Spleen (tissue), 11 donors: ENCODE data around the gene ADRB1. TPM values are rescaled to one million over a fixed set of nuclear protein-coding genes. Genes with fewer than 3 reads are reported as not detected.

ENCODE experiments used
- DNase-seq: peaks from one replicate; pipeline ENCODE4 v3.0.0-alpha.2; 2020
- H3K27ac ChIP-seq, 8 donors: fragments of 200-600 bp; sonication (generic) in 7 of 8; 1 replicate in 4 of 8; 2 replicates in 4 of 8; pipeline versions ENCODE4 v1.5.0 to v1.8.0; 2016 to 2021; ENCODE audit warnings: inconsistent platforms in 4 of 8, mild to moderate bottlenecking in 4 of 8, moderate library complexity in 1 of 8
- H3K27me3 ChIP-seq, 7 donors: fragments of 200-600 bp; sonication (generic) in 6 of 7; replicated peaks in 1 of 7; 1 replicate in 4 of 7; 2 replicates in 3 of 7; pipeline versions ENCODE4 v1.5.0 to v1.8.0; 2016 to 2021; ENCODE audit warnings: inconsistent platforms in 3 of 7, mild to moderate bottlenecking in 1 of 7
- H3K36me3 ChIP-seq, 6 donors: fragments of 200-600 bp; sonication (generic) in 5 of 6; 1 replicate in 4 of 6; 2 replicates in 2 of 6; pipeline versions ENCODE4 v1.5.0 to v1.8.0; 2016 to 2021; ENCODE audit warnings: inconsistent platforms in 2 of 6
- H3K4me1 ChIP-seq, 6 donors: fragments of 200-600 bp; sonication (generic) in 5 of 6; 1 replicate in 3 of 6; 2 replicates in 3 of 6; pipeline versions ENCODE4 v1.5.0 to v1.8.0; 2016 to 2021; ENCODE audit warnings: inconsistent platforms in 3 of 6
- H3K4me3 ChIP-seq, 8 donors: fragments of 200-600 bp; sonication (generic) in 7 of 8; 1 replicate in 4 of 8; 2 replicates in 4 of 8; pipeline versions ENCODE4 v1.5.0 to v1.8.0; 2016 to 2021; ENCODE audit warnings: inconsistent platforms in 4 of 8, mild to moderate bottlenecking in 4 of 8, moderate library complexity in 2 of 8
- H3K9me3 ChIP-seq, 8 donors: fragments of 200-600 bp; sonication (generic) in 7 of 8; 1 replicate in 4 of 8; 2 replicates in 4 of 8; pipeline versions ENCODE4 v1.5.0 to v1.8.0; 2016 to 2021; ENCODE audit warnings: inconsistent platforms in 4 of 8
- CTCF ChIP-seq, 11 experiments: fragments of 200-600 bp in 7 of 11; fragments of 450-650 bp in 4 of 11; sonication (generic) in 4 of 11; IDR thresholded peaks in 8 of 11; conservative IDR thresholded peaks in 3 of 11; 1 replicate in 7 of 11; 2 replicates in 4 of 11; pipeline versions ENCODE4 v1.4.0 to v1.8.0; 2016 to 2021; ENCODE audit warnings: antibody characterized with exemption in 11 of 11, inconsistent platforms in 4 of 11, mild to moderate bottlenecking in 1 of 11
- POLR2A ChIP-seq, 3 donors: fragments of 450-650 bp; IDR thresholded peaks; one replicate each; pipeline ENCODE4 v1.5.1; 2017; ENCODE audit warnings: antibody characterized with exemption in 3 of 3, mild to moderate bottlenecking in 1 of 3
- POLR2AphosphoS5 ChIP-seq, 3 donors: sonication (generic); formaldehyde crosslinking; IDR thresholded peaks; one replicate each; pipeline ENCODE4 v1.5.1; 2017; ENCODE audit warnings: antibody characterized with exemption in 3 of 3
- WGBS, 5 donors: extraction: QIAGEN DNeasy Blood & Tissue Kit in 3 of 5; methylation state at CpG; one replicate each; pipeline versions ENCODE4 v1.1.5 to v1.1.7; 2013 to 2018; 5-methylcytosine and 5-hydroxymethylcytosine counted together
- intact Hi-C: fragments of 100-400 bp; cut with DNase I; formaldehyde crosslinking; loops from one replicate; pipeline ENCODE4 v1.15.0; 2023; ENCODE audit warnings: low total_unique reads
- polyA plus RNA-seq, 3 donors: library from polyadenylated mRNA; stranded (reverse); fragments of 200-250 nt; gene quantifications; one replicate each; pipeline ENCODE4 v1.2.1, GENCODE V29; 2013
- total RNA-seq, 7 donors: library from RNA; depleted of rRNA in 3 of 7; stranded (reverse); fragments of >200 nt in 3 of 7; fragmentation: NEBNext Ultra II Directional in 4 of 7; extraction: Animal tissue kit (Norgen Biotek cat#: 25700) in 4 of 7; gene quantifications; one replicate each; pipeline versions ENCODE4 v1.1.0 to v1.2.1, GENCODE V29; 2016 to 2021
- donor health status: healthy with polysubstance abuse.
- donor health status: DM: no; HTN: no; CAD: no; lungs with moderate emphysema.
- donor health status: DM: no; HTN: no; CAD: no.
- donor health status: Bipolar disorder and iron deficiency.
- donor health status: healthy.
- donor health status: DM: no; HTN: no; CAD: no.
- donor health status: DM: yes; HTN: yes; CAD: no.

Gene ADRB1
- total and polyA plus RNA-seq, 10 donors = 0.47 to 4.8 (median 2.4) TPM

GRCh38 chr10:114083040-114083439 lies 39.4 kb downstream of the ADRB1 start:
- intact Hi-C loops = no loop called here
- TF ChIP-seq POLR2A (IDR thresholded peaks at IDR 0.05) = no peak
- no peak for TF ChIP-seq CTCF (IDR thresholded peaks at IDR 0.05 in 8 of 11, conservative IDR thresholded peaks at IDR 0.05 in 3 of 11)
- TF ChIP-seq POLR2AphosphoS5 (IDR thresholded peaks at IDR 0.05) = no peak

DNA sequence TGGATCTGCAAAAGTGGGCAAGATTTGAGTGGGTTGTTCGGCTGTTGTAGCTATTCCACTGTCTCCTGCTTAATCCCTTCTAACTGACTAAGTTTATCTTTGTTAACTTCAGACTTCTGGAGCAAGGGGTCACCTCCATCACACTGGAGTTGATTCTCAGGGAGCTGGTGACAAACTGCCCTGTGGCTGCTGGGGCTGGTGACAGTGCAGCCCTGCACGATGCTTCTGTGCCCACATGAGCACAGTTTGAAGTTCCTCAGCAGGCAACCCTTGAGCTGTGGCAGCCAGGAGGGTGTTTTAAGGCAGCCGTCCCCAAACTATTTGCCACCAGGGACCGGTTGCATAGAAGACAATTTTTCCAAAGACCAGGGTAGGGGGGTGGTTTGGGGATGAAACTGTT lies 40.5 kb downstream of the ADRB1 start:
- intact Hi-C loops = no loop called here
- no peak overlapping the region for H3K4me3 ChIP-seq
- no peaks in the 10 kb centered on the region for H3K27me3 ChIP-seq
- no peaks in the 10 kb centered on the region for H3K36me3 ChIP-seq
- H3K4me1 ChIP-seq = no peaks in the 10 kb centered on the region
- H3K9me3 ChIP-seq = no peaks in the 10 kb centered on the region
- TF ChIP-seq POLR2A (IDR thresholded peaks at IDR 0.05) = no peak
- TF ChIP-seq CTCF (IDR thresholded peaks at IDR 0.05 in 8 of 11, conservative IDR thresholded peaks at IDR 0.05 in 3 of 11) = no peak
- no peak for TF ChIP-seq POLR2AphosphoS5 (IDR thresholded peaks at IDR 0.05)
- 86 to 97% (median 92%) methylated on average over 4 of the region's 4 CpGs for WGBS, 5 donors
- no peak overlapping the region for H3K27ac ChIP-seq
- no peak for DNase-seq

More at GRCh38 chr10:114083040-114083439, 39.4 kb downstream of the ADRB1 start:
- no peak overlapping the region for H3K27ac ChIP-seq
- no peaks in the 10 kb centered on the region for H3K36me3 ChIP-seq
- no peak overlapping the region for H3K4me3 ChIP-seq
- no peak for DNase-seq
- no peaks in the 10 kb centered on the region for H3K27me3 ChIP-seq
- 79 to 87% (median 82%) methylated on average over 5 of the region's 5 CpGs for WGBS, 5 donors
- no peaks in the 10 kb centered on the region for H3K9me3 ChIP-seq
- H3K4me1 ChIP-seq = peaks cover 0 to 3% (median 0%) of the 10 kb centered on the region in 6 donors

DNA sequence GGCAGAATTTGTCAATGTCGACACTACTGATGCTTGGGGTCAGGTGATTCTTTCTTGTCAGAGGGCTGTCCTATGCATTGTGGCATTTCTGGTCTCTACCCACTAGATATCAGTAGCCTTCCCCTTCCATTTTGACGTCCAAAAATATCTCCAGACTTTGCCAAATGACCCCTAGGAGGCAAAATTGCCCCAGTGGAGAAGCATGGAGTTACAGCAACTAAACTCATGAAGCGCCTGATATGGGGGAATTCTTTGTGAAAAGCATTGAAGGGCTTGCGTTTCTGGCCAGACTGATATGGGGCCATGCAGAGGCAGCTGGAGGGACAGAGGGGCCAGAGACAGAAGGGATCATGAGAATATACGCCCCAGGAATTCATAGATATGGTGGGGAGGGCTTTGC lies 43.6 kb downstream of the ADRB1 start:
- 81 to 89% (median 84%) methylated on average over 5 of the region's 5 CpGs for WGBS, 5 donors
- H3K27me3 ChIP-seq = no peaks in the 10 kb centered on the region
- TF ChIP-seq CTCF (IDR thresholded peaks at IDR 0.05 in 8 of 11, conservative IDR thresholded peaks at IDR 0.05 in 3 of 11) (no peak), POLR2AphosphoS5 (IDR thresholded peaks at IDR 0.05) (no peak)
- DNase-seq = no peak
- no peaks in the 10 kb centered on the region for H3K36me3 ChIP-seq
- H3K4me3 ChIP-seq = no peak overlapping the region
- H3K4me1 ChIP-seq = no peaks in the 10 kb centered on the region
- intact Hi-C loops = no loop called here
- no peak overlapping the region for H3K27ac ChIP-seq
- H3K9me3 ChIP-seq = no peaks in the 10 kb centered on the region

- intact Hi-C loops = no loop called here
- TF ChIP-seq CTCF (IDR thresholded peaks at IDR 0.05 in 8 of 11, conservative IDR thresholded peaks at IDR 0.05 in 3 of 11) (no peak), POLR2AphosphoS5 (IDR thresholded peaks at IDR 0.05) (no peak), POLR2A (IDR thresholded peaks at IDR 0.05) (no peak)
- 81 to 89% (median 86%) methylated on average over 4 of the region's 4 CpGs for WGBS, 5 donors
Measured at GRCh38 chr10:114087655-114088054, 44.0 kb downstream of the ADRB1 start.

More at GRCh38 chr10:114087655-114088054, 44.0 kb downstream of the ADRB1 start:
- no peaks in the 10 kb centered on the region for H3K27me3 ChIP-seq
- no peak overlapping the region for H3K4me3 ChIP-seq
- H3K27ac ChIP-seq = no peak overlapping the region
- no peaks in the 10 kb centered on the region for H3K9me3 ChIP-seq
- no peak for DNase-seq
- H3K4me1 ChIP-seq = no peaks in the 10 kb centered on the region
- no peaks in the 10 kb centered on the region for H3K36me3 ChIP-seq
